ENCODE data around the gene CCL19.

Gene CCL19

DNA sequence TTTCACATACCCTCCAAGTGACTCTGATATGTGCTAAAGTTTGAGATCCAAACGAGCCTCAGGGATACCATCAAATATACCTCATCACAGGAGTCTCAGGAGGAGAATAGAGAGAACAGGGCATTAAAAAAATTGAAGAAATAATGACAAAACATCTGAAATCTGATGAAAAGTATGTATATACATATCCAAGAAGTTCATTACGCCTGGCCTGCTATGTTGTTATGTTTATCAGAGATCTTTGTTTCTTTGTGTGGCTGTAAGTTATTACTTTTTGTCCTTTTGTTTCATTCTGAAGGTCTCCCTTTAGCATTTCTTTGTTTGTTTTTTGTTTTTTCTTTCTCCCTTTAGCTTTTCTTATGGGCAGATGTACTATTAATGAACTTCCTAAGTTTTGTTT is 2.5 kb upstream of the CCL19 start:
- no peak for DNase-seq

DNA sequence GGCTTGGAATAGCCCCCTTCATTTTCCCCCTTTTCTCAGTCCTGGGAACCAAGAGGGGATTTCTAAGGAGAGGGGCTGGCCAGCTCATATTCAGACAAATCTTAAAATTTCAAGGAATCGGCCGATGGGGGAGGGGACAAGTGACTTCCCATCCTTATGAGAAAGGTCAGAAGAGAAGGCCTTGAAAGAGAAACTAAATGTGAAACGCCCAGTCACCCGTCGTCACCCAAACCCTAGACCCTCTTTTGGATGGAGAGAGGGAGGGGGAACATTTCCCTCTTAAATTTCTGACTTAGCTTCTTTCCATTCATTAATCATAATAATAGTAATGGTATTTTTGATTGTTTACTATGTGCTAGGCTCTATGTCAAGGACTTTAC is 850 bp upstream of the CCL19 start:
- no peak for DNase-seq

DNA sequence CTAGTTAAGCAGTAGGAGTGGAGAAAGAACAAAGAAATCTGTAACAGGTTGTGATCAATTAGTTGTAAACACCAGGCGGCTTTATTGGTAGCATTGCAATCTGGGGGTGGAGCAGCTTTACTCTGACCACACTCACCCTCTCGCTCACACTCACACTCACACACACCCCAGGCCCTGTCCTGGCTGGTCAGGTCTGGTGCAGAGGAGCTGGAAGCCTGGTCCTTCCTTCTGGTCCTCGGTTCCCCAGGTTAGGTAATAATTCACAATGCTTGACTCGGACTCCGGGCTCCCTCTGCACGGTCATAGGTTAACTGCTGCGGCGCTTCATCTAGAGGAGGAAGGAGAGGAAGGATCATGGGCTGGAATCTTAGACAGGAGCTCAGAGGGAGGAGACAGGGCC is 1.6 kb downstream of the CCL19 start:
- DNase-seq, result no peak

- no peak for DNase-seq
Measured at GRCh38 chr9:34689116-34689470, 2.0 kb downstream of the CCL19 start.

DNA sequence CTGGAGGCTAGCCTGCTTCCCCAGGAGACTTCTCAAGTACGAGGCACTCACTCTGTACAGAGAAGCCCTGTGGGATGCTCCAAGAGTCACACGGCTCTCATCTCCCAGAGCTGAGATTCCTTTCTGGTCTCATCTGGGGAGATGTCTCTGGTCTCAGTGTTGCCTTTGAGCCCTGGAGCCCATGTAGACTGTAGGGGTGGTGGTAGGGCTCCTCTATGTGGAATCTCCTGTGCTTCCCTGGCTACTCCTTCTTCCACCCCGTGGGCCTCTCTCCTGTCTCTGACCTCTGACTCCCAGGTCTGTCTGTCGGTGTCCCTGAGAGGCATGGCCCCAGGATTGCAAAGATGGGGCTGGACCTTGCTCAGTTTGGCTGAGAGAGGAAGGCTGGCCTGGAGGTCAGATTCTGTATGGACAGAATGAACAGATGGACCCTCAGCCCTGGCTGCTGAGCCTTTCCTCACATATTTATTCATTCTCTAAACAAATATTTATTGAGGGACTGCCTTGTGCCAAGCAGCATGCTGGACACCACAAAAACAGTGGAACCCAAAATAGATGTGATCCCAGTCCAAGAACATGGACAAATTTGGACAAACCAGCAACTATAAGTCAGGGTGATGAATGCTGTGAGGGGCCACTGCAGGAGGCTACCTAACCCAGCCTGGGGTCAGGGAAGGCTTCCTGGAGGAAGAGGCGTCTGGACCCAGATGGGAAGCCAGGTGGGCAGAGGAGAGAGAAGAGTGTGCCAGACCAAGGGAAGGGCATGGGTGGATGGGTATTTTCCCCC is 2.6 kb downstream of the CCL19 start:
- no peak for DNase-seq

DNA sequence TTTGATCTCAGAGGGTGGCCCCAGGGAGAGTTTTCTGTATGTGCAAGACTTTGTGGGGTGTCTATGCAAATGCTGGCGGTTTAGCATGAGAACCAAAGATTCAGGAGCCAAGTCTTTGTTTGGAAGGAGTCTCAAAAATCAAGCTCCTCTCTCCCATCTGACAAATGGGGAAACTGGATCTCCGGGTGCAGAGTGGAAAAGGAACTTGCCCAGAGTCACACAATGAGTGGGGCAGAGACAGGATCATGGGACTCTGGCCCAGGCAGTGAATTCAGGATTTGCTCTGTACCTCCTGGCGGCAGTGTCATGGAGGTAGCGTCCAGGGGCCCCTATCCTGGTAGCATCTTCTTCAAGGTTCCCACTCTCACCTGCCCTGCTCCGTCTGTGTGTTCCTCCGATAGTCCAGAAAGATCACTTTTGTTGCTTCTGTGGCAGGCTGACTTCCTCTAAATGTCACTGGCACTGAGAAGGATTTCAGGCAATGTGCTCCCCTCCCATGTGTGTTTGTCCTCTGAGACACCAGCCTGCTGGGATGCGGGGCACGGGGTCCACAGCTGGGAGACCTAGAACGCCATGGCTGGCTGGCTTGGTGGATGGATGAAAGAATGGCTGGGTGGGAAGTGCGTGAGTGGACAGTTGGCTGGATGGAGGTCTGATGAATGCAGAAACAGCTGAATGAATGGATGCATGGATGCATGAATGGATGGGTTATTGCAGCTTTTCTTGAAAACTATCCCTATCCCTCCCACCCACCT is 3.6 kb downstream of the CCL19 start:
- no peak for DNase-seq

DNA sequence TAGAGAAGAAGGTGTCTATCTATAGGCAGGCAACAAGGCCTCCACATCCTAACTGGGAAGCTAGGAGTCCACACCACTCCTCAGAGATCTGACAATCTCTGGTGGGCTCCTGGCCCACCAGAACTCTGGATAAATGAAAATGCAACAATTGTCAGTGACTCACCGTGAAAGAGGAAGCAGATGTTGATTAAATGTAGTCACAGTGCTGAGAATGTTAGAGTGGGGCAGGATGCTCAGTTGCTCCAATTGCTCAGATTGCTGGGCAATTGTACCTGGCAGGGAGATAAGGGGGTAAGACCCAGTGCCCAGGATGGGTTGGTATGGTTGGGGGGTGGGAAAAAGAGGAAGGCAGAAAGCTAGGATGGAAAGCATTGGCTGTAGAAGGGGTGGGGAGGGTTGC is 4.3 kb downstream of the CCL19 start:
- DNase-seq, result no peak

DNA sequence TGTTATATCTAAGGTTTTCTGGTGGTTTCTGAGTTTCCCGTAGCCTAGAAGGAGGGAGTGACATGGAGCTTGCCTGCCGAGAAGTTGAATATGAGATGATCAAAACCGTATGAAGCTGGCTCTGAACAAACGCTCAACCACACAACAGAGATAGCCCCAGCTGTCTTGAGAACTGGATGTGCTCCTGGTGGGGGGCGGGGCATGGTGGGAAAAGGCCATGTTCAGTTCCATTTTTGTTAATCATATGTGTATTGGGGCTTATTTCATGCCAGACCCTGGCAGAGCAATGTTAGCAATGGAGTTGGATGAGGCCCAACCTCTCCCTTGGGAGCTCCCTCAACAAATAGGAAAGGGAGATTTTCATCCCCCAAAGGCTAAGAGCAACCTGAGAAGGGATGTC is 4.8 kb downstream of the CCL19 start:
- DNase-seq, result no peak

GRCh38 chr9:34685591-34685990 is 5.5 kb downstream of the CCL19 start:
- DNase-seq, result no peak

GRCh38 chr9:34684816-34685215 is 6.3 kb downstream of the CCL19 start:
- no peak for DNase-seq

DNA sequence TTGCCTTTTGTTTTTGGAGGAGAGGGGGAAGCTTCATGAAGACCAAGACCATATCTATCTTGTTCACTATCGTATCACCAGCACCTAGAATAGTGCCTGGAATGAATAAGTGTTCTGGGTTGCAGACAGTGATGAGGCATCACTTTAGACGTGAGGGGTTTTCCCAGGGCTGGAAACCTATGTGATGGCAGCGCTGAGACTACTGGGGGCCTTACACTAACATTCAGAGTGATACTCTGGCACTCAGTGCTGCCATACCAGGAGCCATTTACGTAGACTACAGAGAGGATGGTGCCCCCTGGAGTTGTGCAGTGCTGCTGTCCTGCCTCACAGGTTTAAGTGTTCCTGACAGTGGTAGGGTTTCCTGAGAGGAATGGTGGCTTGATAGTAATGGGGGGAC is 6.9 kb downstream of the CCL19 start:
- DNase-seq, result peak; percentile 41

DNA sequence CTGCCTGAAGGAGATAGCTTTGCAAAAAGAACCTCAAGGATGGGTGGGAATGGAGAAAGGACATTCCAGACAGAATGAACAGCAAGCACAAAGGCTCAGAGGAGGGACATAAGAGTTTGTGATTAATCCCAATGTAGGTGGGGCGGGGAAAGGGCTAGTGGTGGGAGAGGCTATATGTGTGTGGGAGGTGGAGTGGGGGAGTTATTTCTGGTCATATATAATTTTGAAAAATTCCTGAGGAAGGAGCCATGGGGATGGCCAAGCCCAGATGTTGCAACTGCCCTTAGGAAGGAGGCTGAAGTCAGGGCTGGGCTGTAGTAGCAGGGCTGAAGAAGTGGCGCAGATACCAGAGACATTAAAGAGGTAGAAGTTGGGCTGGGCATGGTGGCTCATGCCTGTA is 15.2 kb downstream of the CCL19 start:
- DNase-seq, result no peak

DNA sequence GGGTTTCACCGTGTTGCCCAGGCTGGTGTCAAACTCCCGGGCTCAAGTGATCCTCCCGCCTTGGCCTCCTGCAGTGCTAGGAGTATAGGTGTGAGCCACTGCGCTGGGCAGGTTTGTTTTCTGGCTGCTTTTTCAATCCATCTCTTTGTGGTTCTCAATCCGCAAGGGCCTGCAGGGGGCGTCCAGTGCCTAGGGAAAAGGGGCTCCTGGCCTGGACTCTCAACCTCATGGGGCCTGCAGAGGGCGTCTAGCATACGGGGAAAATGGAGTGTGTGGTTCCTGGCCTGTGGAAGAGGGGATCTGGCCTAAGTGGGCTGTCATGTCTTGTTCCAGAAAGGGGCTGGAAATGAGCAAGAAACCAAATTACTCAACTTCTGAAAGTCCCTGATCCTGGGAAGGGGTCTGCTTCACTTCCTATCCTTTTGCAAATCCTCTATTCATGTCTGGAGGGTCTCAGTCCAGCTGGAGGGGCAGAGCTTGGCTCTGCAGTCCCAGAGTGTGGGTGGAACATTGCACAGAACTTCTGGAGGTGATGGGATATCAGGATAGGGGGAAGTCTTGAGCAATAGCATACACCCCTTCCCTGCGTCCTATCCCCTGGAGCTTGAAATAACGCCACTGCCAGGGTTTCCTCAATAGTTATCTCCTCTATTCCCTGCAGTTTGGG is 15.9 kb downstream of the CCL19 start:
- DNase-seq, result peak; percentile 68

- DNase-seq, result no peak
Measured at GRCh38 chr9:34674440-34674839, 16.6 kb downstream of the CCL19 start.

DNA sequence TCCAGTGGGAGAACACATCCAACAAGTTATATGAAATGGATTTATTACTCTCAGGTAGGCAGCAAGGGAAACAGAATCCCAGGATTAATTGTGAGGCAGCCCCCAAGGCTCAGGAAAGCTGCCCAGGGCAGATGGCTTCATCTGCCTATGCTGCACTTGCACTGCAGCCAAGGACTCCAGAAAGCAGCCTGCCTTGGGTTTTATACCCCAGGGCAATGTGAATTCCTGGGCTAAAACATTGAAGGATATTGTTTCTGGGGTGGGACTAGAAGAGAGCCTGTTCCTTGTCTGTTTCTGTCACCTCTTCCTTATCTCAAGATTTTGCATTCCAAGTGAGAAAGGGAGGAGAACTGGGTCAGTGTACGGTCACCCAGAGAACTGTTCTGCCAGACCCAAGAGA is 19.8 kb downstream of the CCL19 start:
- DNase-seq, result no peak

GRCh38 chr9:34669809-34670562 is 21.1 kb downstream of the CCL19 start:
- no peak for DNase-seq

DNA sequence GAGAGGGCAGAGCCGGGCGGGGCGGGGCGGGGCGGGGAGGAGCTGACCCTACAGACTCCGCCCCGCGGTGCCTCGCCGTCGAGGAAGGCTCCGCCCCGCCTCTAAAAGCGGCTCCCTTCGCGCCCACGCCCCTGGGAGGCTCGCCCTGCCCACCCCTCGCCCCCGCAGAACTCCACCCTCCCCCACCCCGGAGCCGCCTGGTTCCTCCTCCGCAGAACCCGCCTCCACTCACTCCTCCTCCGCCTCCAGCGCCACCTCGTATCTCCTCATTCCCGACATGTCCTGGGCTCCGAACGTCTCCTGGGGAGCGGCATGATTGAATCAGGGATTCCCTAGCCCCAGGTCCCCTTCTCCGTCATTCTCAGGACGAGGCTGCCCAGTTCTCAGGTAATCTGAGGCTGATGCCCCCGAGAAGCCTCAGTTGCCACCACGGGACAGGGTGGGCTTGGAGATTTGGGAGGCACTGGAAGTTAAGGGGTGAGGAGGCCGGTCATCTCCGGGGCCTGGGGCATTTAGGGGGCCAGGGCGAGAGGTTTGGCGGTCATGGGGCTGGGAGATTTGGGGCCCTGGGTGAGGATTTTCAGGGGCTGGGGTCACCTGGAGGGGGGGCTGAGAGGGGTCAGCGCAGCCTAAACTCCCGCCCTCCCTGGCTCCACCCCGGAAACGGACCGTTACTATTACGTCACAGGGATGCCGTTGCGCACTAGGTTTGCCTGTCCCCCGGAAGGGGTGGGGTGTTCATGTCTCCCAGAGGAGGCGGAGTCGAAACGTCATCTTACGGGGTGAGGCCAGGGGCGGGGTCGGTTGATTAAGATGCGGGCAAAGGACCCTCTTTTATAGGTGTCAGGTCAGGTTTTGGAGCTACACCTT is 25.5 kb downstream of the CCL19 start:
- peak; percentile 91 for DNase-seq

DNA sequence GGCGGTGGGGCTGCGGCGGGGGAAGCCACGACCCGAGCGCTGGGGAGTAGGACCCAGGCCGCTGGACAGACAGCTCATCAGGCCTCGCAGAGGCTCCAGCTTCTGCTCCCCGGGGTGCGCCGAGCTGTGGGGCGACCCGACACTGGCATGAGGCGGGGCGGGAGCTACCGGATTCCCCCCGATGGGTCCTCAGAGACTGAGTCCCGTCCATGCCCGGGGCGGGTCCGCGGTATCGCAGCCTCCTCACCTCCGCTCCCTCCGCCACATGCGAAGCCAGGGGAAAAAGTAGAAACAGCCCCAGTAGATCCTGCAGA is 26.1 kb downstream of the CCL19 start:
- no peak for DNase-seq

DNA sequence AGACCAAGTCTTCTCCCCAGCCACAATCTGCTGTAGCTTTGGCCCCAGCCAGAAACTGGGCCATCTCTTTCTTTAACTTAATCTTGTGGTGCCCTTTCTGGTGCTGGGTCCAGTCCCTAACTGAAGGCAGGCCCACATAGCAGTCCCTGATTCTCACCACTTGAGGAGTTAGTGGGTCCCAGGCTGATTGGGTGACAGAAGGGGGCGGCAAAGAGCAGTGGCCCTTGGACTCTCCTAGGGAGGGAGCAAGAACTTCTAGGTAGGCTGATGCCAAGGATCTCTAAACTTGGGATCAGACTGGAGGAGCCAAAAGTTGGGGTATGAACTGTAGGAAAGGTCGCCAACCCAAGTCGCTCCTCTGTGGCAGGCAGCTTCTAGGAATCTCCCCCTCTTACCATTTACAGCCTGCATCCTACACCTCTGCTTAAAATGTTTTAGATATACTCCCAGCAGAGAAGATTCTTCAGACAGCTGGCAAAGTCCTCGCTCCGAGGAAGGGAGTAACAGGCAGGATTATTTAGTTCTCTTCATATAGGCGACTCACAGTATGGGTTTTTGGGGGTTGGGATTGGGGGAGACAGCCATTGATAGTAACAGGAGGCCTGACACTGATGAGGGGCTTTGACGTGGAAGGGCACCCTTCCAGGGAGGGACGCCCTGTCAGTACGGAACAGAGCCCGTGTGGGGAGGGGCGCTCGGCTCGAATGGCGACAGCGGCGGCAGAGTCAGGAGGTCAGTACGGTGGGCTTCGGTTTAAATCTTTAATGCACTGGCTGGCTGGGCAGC is 26.6 kb downstream of the CCL19 start:
- DNase-seq, result peak; percentile 78

GRCh38 chr9:34663303-34663605 is 27.8 kb downstream of the CCL19 start:
- no peak for DNase-seq

DNA sequence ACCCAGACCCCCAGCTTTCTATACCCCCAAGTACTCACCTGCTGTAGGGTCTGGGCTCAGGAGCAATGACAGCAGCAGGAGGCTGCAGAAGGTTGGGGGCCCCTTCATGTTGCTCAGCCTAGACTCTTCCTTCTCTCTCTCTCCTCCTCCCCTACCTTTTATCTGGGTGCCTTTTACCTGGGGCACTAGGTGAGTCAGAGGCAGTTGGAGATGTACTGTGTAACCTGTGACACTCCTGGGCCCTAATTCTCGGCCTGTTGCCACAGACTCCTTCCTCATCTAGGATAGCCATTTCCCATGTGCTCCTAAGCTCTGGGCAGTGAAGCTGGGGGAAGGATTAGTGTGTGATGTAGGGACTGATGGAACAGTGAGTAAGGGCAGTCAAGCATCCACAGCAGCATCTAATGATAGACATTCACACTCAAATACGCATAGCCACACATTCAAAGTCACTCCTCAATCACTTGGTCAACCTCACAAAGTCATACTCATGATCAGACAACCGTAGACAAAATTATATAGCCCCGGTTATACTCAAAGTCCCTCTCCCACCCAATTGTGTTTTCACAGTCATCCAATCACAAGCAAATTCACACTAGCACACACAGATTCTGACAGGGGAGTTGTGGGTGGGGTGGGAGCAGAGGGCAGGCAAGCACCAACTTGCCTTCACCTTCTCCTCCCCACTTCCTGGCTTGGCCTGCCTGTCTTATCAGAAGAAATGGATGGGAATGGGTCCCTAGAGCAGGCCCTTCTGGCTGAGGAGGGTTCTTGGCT is 28.4 kb downstream of the CCL19 start, which contains the start of gene CCL27:
TSS of gene CCL27 (minus strand) at position 132 of the 777 bp plus-strand sequence. CDS start at position 108, 24 bp downstream.
- no peak for DNase-seq

Measured in activated CD4-positive, alpha-beta T cell treated with anti-CD3 and anti-CD28 coated beads, Interleukin-2, Interleukin-6, amounts not matched to agents 100 ng/mL and 50 ng/mL, durations not matched to agents 16 hours and 8 hours (primary cell).